Activated T-cell treated with anti-CD3 and anti-CD28 coated beads, Interleukin-2, amount 50 U/mL, for 4 hours (primary cell): ENCODE data around the gene FANCE. TPM values are rescaled to one million over a fixed set of nuclear protein-coding genes. Genes with fewer than 3 reads are reported as not detected.
A peak's percentile ranks its signal among the peaks of the same experiment; 100 is the strongest.

Experiments
- ATAC-seq, 2 donors: fragments of 200-7000 bp; cut with Tn5 transposase; one replicate each; pipeline ENCODE4 v1.10.0; 2021
- DNase-seq: peaks from one replicate; pipeline ENCODE4 v3.0.0-alpha.2; 2020
- H3K27me3 Mint-ChIP-seq: one replicate; pipeline ENCODE4 v1.8.0; 2021; ENCODE audit warnings: low read depth, mixed read lengths
- H3K36me3 Mint-ChIP-seq: one replicate; pipeline ENCODE4 v1.8.0; 2022; ENCODE audit warnings: mixed read lengths; ENCODE audit not compliant: insufficient read depth
- H3K4me1 Mint-ChIP-seq: one replicate; pipeline ENCODE4 v1.8.0; 2021; ENCODE audit warnings: low read depth, mixed read lengths
- H3K4me3 Mint-ChIP-seq: one replicate; pipeline ENCODE4 v1.8.0; 2021; ENCODE audit warnings: mild to moderate bottlenecking, moderate library complexity, mixed read lengths
- H3K9me3 Mint-ChIP-seq: one replicate; pipeline ENCODE4 v1.8.0; 2021; ENCODE audit warnings: mixed read lengths
- total RNA-seq, 3 donors: library from RNA; stranded (reverse); gene quantifications; one replicate each; pipeline ENCODE4 v1.2.1, GENCODE V29; 2021

The FANCE gene, protein sequence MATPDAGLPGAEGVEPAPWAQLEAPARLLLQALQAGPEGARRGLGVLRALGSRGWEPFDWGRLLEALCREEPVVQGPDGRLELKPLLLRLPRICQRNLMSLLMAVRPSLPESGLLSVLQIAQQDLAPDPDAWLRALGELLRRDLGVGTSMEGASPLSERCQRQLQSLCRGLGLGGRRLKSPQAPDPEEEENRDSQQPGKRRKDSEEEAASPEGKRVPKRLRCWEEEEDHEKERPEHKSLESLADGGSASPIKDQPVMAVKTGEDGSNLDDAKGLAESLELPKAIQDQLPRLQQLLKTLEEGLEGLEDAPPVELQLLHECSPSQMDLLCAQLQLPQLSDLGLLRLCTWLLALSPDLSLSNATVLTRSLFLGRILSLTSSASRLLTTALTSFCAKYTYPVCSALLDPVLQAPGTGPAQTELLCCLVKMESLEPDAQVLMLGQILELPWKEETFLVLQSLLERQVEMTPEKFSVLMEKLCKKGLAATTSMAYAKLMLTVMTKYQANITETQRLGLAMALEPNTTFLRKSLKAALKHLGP
- 10 to 100 TPM; 23.1 to 26.6 (median 24.8) TPM for total RNA-seq

DNA sequence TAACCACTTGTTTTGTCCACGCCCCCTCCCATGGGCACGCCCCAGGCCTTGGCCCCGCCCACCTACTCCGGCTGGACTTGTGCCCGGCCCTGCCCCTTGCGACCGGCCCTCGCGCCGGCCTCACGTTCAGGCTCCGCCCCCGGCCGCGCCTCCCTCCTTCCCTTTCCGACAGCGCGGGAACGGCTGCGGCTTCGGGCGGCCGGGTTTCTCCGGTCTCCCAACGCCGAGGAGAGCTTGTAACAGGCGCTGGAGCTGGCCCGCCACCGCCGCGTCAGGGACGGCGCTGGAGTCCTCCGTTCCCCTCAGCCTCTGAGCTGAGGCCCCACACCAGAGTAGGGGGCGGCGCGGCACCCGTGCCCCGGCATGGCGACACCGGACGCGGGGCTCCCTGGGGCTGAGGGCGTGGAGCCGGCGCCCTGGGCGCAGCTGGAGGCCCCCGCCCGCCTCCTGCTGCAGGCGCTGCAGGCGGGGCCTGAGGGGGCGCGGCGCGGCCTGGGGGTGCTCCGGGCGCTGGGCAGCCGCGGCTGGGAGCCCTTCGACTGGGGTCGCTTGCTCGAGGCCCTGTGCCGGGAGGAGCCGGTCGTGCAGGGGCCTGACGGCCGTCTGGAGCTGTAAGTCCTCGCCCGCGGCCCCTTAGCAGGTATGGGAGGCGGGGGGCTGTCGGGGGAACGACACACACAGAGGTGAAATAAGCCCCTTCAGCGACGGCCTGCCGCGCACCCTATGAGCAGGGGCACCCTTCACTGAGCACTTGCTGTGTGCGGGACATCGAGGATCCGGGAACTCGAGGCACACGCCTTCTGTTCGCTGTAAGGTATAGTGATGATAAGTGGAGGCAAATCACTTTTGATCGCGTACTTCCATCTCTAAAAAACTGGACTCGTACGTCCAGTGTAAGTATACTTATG lies at the start of gene FANCE:
Gene FANCE (plus strand): TSS at position 156 of the 908 bp plus-strand sequence. CDS start 208 bp downstream, at position 364.
- peaks cover 27% of the 10 kb centered on the region for H3K4me1 Mint-ChIP-seq
- H3K27me3 Mint-ChIP-seq: no peaks in the 10 kb centered on the region
- H3K4me3 Mint-ChIP-seq: peak within 1 kb of the TSS; percentile 83
- H3K9me3 Mint-ChIP-seq: no peaks in the 10 kb centered on the region
- peaks cover 9% of the 10 kb centered on the region for H3K36me3 Mint-ChIP-seq
- peak; percentile 85 for ATAC-seq
- DNase-seq: peak; percentile 86

DNA sequence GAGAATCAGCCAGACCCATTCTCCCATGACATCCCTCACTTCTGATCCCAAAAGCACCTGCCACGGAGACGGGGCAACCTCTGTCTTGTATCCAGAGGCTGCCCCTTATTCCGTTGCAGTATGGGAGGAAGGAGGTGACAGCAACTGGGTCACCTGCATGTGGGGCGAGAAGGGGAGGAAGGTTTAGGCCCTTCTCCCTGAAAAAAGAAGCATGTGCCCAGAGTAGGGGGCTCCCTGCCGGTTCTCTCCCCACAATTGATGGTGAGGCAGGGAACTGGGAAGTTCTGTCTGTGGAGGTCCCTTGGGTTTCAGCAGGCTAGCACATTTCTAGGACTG lies 49.3 kb upstream of the FANCE start:
- ATAC-seq: no peak
- Mint-ChIP-seq H3K36me3 (peaks cover 9% of the 10 kb centered on the region), H3K27me3 (no peaks in the 10 kb centered on the region), H3K4me3 (no peak overlapping the region), H3K4me1 (peaks cover 14% of the 10 kb centered on the region), H3K9me3 (no peaks in the 10 kb centered on the region)
- DNase-seq: no peak

DNA sequence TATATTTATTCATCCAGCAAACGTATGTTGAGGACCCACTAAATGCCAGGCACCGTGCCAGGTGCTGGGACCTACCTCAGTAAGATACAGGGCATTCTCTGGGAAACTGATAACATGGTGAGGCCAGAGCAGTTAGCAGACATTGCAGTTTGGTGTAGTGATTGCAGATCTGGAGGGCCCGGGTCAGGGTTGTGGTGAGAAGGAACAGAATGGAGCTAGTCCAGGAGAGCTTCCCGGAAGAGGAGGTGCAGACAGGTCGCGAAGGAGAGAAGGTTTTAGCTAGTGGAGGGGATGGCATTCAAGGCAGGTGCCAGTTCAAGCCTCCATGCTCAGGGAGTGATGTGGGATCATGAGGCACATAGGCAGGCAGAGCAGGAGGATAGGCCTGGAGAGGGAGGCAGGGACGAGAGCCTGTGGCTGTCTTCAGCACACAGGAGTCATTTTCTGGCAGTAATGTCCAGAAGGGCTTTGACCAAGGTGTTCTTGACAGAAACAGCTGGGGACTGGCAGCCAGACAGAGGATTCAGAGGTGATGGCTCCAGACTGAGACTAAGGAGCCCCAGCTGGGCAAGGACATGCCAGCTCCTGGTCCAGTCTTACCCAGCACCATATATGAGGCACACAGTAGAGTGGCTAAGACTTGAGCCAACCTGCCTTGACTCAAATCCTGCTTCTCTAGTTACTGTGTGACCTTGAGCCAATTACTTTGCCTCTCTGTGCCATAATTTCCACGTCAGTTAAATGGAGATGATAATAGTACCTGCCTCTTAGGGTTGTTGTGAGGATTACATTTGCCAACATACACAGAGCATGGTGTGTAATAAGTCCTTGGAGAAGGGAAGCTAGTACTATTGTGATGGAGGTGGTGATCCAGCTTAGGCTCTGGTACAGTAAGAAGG lies 48.3 kb upstream of the FANCE start:
- no peak overlapping the region for H3K4me3 Mint-ChIP-seq
- H3K36me3 Mint-ChIP-seq: peaks cover 2% of the 10 kb centered on the region
- H3K9me3 Mint-ChIP-seq: no peaks in the 10 kb centered on the region
- ATAC-seq (no peak), DNase-seq (no peak)
- H3K27me3 Mint-ChIP-seq: no peaks in the 10 kb centered on the region
- H3K4me1 Mint-ChIP-seq: peaks cover 10% of the 10 kb centered on the region

DNA sequence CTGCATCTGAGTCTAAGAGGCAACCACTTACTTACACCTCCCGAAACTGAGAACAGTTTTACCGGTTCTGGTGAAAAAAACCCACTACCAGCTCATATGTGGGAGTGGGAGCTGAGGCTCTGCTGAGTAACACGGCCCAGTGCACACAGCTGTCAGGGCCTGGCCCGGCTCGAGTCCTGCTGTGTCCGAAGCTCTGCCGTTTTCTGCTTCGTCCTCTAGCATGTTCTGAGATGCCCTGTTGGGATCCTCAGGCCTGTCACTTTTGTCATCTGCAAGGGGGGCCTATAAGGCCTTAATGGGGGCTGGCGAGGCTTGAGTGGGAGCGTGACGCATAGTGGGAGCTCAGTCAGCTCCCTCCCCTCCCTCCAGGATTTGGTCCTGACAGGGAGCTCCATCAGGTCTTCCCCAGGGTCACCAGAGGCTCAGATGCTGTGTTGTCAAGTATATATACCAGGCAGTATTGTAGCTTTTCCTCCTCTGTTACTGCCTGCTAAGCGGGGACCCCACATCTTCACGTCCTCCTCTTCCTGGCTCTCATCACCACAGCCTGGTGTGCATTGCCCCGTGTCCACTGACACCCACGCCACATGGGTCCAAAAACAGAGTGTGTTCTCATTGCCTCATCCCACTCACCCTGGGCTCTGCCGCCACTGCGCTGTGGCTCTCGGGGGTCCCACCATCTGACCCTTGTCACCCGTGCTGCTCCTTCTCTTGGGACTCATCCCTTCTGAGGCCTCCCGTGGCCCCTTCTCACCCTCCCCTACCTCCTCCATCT lies 45.2 kb upstream of the FANCE start:
- ATAC-seq (no peak), DNase-seq (no peak)
- peaks cover 9% of the 10 kb centered on the region for H3K36me3 Mint-ChIP-seq
- no peaks in the 10 kb centered on the region for H3K9me3 Mint-ChIP-seq
- no peaks in the 10 kb centered on the region for H3K27me3 Mint-ChIP-seq
- no peak overlapping the region for H3K4me3 Mint-ChIP-seq
- H3K4me1 Mint-ChIP-seq: peaks cover 28% of the 10 kb centered on the region

DNA sequence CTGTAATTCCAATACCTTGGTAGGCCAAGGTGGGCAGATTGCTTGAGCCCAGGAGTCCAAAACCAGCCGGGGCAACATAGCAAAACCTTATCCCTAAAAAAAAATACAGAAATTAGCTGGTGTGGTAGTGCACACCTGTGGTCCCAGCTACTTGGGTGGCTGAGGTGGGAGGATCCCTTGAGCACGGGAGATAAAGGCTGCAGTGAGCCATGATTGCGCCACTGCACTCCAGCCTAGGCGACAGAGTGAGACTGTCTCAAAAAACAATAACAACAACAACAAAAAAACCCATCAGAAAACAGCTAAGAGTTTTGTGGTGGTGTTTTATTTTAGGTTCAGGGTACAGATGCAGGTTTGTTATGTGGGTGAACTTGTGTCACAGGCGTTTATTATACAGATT lies 42.9 kb upstream of the FANCE start:
- H3K4me1 Mint-ChIP-seq: peaks cover 23% of the 10 kb centered on the region
- H3K36me3 Mint-ChIP-seq: peaks cover 17% of the 10 kb centered on the region
- H3K9me3 Mint-ChIP-seq: no peaks in the 10 kb centered on the region
- DNase-seq: no peak
- H3K4me3 Mint-ChIP-seq: no peak overlapping the region
- ATAC-seq: no peak
- H3K27me3 Mint-ChIP-seq: no peaks in the 10 kb centered on the region

DNA sequence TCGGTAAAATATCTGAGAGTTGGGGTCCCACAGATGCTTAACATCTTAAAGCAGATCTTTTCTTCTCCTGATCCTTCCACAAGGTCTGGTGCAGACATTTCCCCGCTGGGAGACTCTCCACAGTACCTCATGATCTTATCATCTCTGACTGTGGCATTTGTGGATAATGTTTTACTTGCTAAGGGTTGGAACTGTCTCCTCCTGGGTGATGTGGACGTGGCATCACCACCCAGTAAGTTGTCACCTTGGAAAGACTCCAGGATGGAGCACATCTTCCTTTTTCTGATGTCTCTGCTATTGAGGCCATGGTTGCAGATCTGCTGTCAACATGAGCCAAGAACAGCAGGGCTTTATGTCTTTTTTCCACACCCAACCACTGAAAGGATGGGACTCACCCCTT lies 42.0 kb upstream of the FANCE start:
- no peaks in the 10 kb centered on the region for H3K27me3 Mint-ChIP-seq
- H3K4me1 Mint-ChIP-seq: peaks cover 27% of the 10 kb centered on the region
- DNase-seq (no peak), ATAC-seq (no peak)
- H3K36me3 Mint-ChIP-seq: peaks cover 17% of the 10 kb centered on the region
- no peaks in the 10 kb centered on the region for H3K9me3 Mint-ChIP-seq
- H3K4me3 Mint-ChIP-seq: no peak overlapping the region

DNA sequence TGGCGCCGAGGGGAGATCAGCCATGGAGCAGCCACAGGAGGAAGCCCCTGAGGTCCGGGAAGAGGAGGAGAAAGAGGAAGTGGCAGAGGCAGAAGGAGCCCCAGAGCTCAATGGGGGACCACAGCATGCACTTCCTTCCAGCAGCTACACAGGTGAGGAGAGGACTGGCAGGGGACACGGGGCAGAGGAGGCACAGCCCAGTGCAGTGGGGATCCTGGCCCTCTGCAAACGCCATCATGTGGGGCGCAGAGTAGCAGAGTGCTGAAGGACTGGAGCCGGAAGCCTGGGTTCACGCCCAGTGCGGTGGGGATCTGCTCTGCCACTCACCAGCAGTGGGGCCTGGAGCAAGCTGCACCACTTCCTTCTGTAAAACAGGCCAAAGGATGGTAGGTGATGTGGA lies 41.1 kb upstream of the FANCE start:
- Mint-ChIP-seq H3K27me3 (no peaks in the 10 kb centered on the region), H3K9me3 (no peaks in the 10 kb centered on the region), H3K36me3 (peaks cover 23% of the 10 kb centered on the region), H3K4me1 (peaks cover 31% of the 10 kb centered on the region), H3K4me3 (peak overlapping the region; percentile 11)
- ATAC-seq (peak; percentile 48 to 57), DNase-seq (no peak)

DNA sequence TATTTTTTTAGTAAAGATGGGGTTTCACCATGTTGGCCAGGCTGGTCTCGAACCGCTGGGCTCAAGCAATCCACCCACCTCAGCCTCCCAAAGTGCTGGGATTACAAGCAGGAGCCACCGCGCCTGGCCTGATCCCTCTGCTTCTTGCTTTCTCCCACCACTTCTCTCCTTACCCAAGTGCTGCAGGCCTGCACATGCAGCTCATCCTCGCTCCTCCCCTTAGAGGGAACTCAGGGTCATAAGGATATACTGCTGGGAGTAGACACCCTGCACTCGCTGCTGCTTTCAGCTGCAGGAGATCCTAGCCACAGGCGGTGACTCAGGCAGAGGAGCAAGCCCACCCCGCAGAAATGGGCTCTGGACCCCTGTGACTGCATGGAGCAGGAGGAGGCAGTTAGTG lies 40.0 kb upstream of the FANCE start:
- H3K4me3 Mint-ChIP-seq: no peak overlapping the region
- H3K36me3 Mint-ChIP-seq: peaks cover 22% of the 10 kb centered on the region
- ATAC-seq: no peak
- no peaks in the 10 kb centered on the region for H3K9me3 Mint-ChIP-seq
- no peak for DNase-seq
- H3K4me1 Mint-ChIP-seq: peaks cover 30% of the 10 kb centered on the region
- H3K27me3 Mint-ChIP-seq: no peaks in the 10 kb centered on the region

DNA sequence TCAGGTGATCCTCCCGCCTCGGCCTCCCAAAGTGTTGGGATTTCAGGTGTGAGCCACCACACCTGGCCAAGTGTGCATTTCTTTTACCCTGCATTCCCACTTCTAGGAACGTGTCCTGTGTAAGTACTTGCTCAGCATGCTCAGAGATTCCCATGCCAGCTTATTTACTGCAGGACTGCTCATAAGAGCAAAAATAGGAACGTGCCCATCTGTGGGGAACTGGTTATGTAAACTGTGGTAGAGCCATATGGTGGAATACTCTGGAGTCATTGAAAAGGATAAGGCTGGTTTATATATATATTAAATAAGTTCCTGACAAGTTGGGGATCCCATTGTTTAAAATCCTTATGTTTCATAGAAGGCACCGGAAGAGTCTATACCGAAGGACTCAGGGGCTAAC lies 38.2 kb upstream of the FANCE start:
- Mint-ChIP-seq H3K36me3 (peaks cover 24% of the 10 kb centered on the region), H3K4me3 (no peak overlapping the region), H3K9me3 (no peaks in the 10 kb centered on the region), H3K27me3 (no peaks in the 10 kb centered on the region), H3K4me1 (peaks cover 44% of the 10 kb centered on the region)
- ATAC-seq: no peak
- DNase-seq: no peak

DNA sequence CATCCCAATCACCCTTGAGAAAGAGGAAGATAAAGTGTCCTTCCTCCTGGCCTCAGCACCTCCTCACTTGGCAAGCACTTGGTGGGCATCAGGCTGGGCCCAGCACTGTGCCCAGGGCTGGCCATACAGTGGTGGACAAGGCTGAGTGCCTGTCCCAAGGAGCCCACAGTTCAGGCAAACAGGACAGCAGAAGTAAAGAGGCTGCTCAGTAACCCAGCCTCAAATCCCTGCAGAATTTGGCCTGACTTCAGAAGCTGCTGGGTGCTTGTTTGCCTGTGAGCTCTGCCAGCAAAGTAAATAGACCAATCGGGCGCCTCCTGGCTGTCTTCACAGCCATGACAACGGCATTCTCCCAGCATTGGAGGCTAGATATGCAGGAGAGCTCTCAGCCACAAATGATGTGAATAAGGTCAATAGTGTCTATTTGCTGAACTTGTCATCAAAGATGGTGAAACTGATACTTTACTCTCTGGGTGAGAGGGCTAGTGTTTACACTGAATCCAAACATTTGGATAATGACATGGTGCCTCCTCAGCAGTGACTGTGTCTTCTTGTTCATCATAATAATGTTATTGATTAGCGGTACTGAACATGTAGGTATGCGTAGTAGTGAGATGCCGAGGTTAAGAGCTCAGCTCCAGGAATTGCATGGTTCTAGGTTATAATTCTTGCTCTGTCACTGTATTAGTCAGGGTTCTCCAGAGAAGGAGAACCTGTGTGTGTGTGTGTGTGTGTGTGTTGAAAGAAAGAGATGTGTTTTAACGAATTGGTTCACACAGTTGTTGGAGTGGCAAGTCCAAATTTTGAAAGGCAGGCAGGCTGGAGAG lies 36.9 kb upstream of the FANCE start:
- Mint-ChIP-seq H3K27me3 (no peaks in the 10 kb centered on the region), H3K4me1 (peaks cover 47% of the 10 kb centered on the region), H3K36me3 (peaks cover 25% of the 10 kb centered on the region), H3K9me3 (no peaks in the 10 kb centered on the region), H3K4me3 (no peak overlapping the region)
- ATAC-seq (peak; percentile 11 to 40), DNase-seq (peak; percentile 11)

DNA sequence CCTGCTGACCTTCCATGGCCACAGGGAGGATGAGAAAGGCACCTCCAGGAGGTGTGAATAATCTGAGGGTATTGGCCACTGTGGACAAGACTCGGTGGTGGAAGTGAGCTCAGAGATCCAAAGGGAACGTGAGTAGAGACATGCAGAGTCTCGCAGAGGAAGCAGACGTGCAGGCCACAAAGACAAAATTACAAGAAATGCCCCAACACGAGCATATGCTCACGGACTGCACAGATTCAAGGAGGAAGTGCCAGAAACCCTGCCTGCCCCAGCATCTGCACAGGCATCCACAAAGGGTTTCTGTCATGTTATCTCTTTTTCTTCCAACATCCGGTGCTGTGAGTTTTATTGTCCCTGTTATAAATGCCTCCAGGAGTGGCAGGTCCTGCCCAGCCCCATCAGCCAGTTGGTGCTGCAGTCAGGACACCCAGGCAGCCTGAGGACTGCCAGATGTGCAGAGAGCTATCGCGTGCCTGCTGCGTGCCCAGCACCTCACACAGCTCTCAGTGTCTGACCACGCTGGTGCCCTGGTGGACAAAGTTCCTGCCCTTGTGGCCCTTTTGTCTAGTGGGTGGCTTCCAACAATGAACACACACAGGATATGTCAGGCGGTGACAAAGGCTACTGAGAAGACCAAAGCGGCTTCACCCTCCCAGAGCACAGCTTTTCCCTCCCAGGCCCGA lies 34.0 kb upstream of the FANCE start:
- H3K4me3 Mint-ChIP-seq: no peak overlapping the region

DNA sequence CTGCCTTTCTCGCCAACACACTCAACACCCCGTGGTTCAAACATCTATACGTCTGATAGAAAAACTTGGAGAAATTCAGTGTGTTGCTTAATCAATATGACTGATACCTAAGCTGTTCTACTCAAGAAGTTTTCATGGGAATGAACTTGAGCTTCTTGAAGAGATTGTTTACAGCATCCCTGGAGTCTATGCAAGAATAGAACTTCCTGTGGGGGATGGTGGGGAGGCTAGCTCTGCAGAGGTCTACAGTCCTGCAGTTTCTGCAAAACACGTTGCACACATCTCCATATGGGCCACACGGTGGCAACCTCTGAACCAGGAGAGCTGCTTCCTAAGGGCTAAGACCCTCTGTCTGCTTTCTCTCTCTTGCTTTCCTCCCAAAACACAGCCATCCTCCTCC lies 32.7 kb upstream of the FANCE start:
- H3K27me3 Mint-ChIP-seq: no peaks in the 10 kb centered on the region
- H3K4me1 Mint-ChIP-seq: peaks cover 33% of the 10 kb centered on the region
- H3K36me3 Mint-ChIP-seq: peaks cover 25% of the 10 kb centered on the region
- no peak overlapping the region for H3K4me3 Mint-ChIP-seq
- H3K9me3 Mint-ChIP-seq: no peaks in the 10 kb centered on the region
- ATAC-seq (no peak), DNase-seq (no peak)

More for the DNA sequence above, 34.0 kb upstream of the FANCE start:
- peaks cover 20% of the 10 kb centered on the region for H3K36me3 Mint-ChIP-seq
- no peaks in the 10 kb centered on the region for H3K27me3 Mint-ChIP-seq
- peaks cover 33% of the 10 kb centered on the region for H3K4me1 Mint-ChIP-seq
- DNase-seq (no peak), ATAC-seq (peak in 1 of 2 donors; percentile 38)
- H3K9me3 Mint-ChIP-seq: no peaks in the 10 kb centered on the region
